22Rv1 (cell line): ENCODE data around the gene ACAN.

Experiments
- ZFX ChIP-seq: fragments of 450-650 bp; IDR thresholded peaks from 2 replicates; pipeline ENCODE4 v1.6.1; 2017; ENCODE audit warnings: antibody characterized with exemption, borderline replicate concordance
- TF ChIP-seq, protein P1 (sequence below): fragments of 450-650 bp; IDR thresholded peaks from 2 replicates; pipeline ENCODE4 v1.5.1; 2017; ENCODE audit warnings: mild to moderate bottlenecking

DNA sequence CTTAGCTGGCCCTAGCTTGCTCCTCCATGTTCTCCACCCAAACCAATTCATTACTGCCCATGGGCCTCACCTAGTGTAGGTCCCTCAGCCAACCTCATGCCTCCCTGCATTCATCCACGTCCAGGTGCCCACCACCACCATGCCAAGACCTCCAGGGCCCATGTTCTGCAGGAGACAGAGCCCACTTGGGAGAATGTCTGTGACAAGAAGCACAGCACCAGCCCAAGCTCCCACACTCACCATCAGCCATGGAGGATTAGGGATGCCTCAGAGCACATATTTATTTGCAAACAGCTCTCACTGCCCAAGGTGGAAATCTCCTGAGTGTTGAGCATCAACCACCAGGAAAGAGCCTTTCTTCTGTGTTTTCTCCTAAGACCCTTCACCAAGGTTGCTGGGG is 43.4 kb upstream of the ACAN start:
- TF ChIP-seq, protein P1, sequence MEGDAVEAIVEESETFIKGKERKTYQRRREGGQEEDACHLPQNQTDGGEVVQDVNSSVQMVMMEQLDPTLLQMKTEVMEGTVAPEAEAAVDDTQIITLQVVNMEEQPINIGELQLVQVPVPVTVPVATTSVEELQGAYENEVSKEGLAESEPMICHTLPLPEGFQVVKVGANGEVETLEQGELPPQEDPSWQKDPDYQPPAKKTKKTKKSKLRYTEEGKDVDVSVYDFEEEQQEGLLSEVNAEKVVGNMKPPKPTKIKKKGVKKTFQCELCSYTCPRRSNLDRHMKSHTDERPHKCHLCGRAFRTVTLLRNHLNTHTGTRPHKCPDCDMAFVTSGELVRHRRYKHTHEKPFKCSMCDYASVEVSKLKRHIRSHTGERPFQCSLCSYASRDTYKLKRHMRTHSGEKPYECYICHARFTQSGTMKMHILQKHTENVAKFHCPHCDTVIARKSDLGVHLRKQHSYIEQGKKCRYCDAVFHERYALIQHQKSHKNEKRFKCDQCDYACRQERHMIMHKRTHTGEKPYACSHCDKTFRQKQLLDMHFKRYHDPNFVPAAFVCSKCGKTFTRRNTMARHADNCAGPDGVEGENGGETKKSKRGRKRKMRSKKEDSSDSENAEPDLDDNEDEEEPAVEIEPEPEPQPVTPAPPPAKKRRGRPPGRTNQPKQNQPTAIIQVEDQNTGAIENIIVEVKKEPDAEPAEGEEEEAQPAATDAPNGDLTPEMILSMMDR, result no peak
- no peak for TF ChIP-seq ZFX
